Psoas muscle (tissue), 8 donors: ENCODE data around the gene SETBP1. TPM values are rescaled to one million over a fixed set of nuclear protein-coding genes. Genes with fewer than 3 reads are reported as not detected.

Experiments
- ATAC-seq, 4 donors: fragments of 200-7000 bp; cut with Tn5 transposase; one replicate each; pipeline ENCODE4 v1.9.1; 2020; ENCODE audit warnings: moderate library complexity in 3 of 4, mild to moderate bottlenecking in 2 of 4
- DNase-seq, 2 donors: peaks; one replicate each; pipeline ENCODE4 v3.0.0-alpha.2; 2020
- H3K27ac ChIP-seq: fragments of 200-600 bp; one replicate; pipeline ENCODE4 v1.8.0; 2022
- H3K27me3 ChIP-seq, 3 donors: fragments of 200-600 bp in 1 of 3; one replicate each; pipeline versions ENCODE4 v1.6.1 to v1.8.0; 2013 to 2022; ENCODE audit warnings: low read length in 2 of 3, mild to moderate bottlenecking in 2 of 3, moderate library complexity in 1 of 3; ENCODE audit not compliant: insufficient read depth in 3 of 3
- H3K36me3 ChIP-seq, 2 donors: fragments of 200-600 bp in 1 of 2; one replicate each; pipeline versions ENCODE4 v1.6.1 to v1.8.0; 2013 to 2022; ENCODE audit warnings: low read depth in 1 of 2, mild to moderate bottlenecking in 1 of 2, moderate library complexity in 1 of 2; ENCODE audit not compliant: insufficient read depth in 1 of 2
- H3K4me1 ChIP-seq: fragments of 200-600 bp; one replicate; pipeline ENCODE4 v1.8.0; 2022
- H3K4me3 ChIP-seq: fragments of 200-600 bp; one replicate; pipeline ENCODE4 v1.8.0; 2022; ENCODE audit warnings: mild to moderate bottlenecking
- H3K9me3 ChIP-seq: fragments of 200-600 bp; one replicate; pipeline ENCODE4 v1.8.0; 2022
- CTCF ChIP-seq: fragments of 200-600 bp; IDR thresholded peaks from one replicate; pipeline ENCODE4 v1.8.0; 2022; ENCODE audit warnings: antibody characterized with exemption
- WGBS, 3 donors: extraction: QIAGEN DNeasy Blood & Tissue Kit; methylation state at CpG; one replicate each; pipeline versions ENCODE4 v1.1.6 to v1.1.7; 2013; 5-methylcytosine and 5-hydroxymethylcytosine counted together
- intact Hi-C, 2 donors: fragments of 100-400 bp; cut with DNase I; formaldehyde crosslinking; loops; one replicate each; pipeline versions ENCODE4 v1.11.0 to v1.14.2; 2022
- polyA plus RNA-seq, 3 donors: library from polyadenylated mRNA; stranded (reverse); fragments of 200-250 nt; gene quantifications; one replicate each; pipeline ENCODE4 v1.2.3, GENCODE V29; 2013
- total RNA-seq, 4 donors: library from RNA; stranded (reverse); fragmentation: NEBNext Ultra II Directional in 2 of 4; extraction: Animal tissue kit (Norgen Biotek cat#: 25700) in 2 of 4; gene quantifications; one replicate each; pipeline versions ENCODE4 v1.2.1 to v1.2.4, GENCODE V29; 2021 to 2023
- donor health status: healthy with polysubstance abuse.
- donor health status: DM: no; HTN: no; CAD: no; lungs with moderate emphysema.
- donor health status: Bipolar disorder and iron deficiency.
- donor health status: healthy.
- donor health status: DM: yes; HTN: yes; CAD: no.
- donor health status: DM: no; HTN: no; CAD: no.
- donor health status: DM: no; HTN: no; CAD: no.
- donor health status: DM: yes; HTN: yes; CAD: no.

Gene SETBP1
- total and polyA plus RNA-seq, 7 donors, result 0.61 to 21.0 (median 10.5) TPM

DNA sequence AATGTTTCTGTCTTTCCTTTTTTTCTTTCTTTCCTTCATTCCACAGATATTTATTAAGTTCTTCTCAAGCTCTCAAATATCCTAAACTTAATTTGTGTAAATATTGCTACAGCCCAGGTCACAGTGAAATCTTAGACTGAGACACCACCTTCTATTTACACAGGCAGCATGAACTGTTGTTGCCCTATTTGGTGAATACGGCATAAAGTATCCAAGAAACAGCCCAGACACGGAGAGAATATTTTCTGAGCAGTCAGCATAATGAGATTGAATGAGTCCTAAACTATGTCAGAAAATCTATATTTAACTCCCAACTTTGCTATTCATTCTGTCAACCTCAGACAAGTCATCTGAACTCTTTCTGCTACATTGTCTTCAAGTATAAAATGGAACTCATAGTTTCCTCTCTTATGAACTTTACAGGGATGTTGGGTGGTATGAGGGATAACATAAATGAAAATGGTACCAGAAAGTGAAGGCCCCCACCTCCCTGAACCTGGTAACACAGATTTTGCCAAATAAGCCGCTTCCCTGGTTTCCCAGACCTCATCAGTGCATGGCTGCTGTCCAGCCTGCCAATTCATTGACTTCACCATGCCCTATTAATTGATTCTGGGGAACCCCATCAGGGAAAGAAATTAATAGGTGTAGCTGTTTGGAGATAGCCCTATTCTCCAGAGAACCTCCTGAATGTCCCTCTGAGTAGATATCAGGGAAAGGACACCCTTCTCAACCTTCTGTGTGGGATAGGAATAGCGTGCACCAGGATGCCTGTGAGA lies 235.9 kb downstream of the SETBP1 start:
- H3K27ac ChIP-seq, result no peak overlapping the region
- peak in 1 of 4 donors; percentile 25 for ATAC-seq
- H3K36me3 ChIP-seq, result no peaks in the 10 kb centered on the region
- intact Hi-C loops, result no loop called here
- no peaks in the 10 kb centered on the region for H3K9me3 ChIP-seq
- 51 to 78% (median 57%) methylated on average over 4 of the region's 4 CpGs for WGBS, 3 donors
- H3K4me1 ChIP-seq, result peaks cover 59% of the 10 kb centered on the region
- H3K27me3 ChIP-seq, result no peaks in the 10 kb centered on the region
- DNase-seq, result no peak
- no peak for TF ChIP-seq CTCF
- no peak overlapping the region for H3K4me3 ChIP-seq

DNA sequence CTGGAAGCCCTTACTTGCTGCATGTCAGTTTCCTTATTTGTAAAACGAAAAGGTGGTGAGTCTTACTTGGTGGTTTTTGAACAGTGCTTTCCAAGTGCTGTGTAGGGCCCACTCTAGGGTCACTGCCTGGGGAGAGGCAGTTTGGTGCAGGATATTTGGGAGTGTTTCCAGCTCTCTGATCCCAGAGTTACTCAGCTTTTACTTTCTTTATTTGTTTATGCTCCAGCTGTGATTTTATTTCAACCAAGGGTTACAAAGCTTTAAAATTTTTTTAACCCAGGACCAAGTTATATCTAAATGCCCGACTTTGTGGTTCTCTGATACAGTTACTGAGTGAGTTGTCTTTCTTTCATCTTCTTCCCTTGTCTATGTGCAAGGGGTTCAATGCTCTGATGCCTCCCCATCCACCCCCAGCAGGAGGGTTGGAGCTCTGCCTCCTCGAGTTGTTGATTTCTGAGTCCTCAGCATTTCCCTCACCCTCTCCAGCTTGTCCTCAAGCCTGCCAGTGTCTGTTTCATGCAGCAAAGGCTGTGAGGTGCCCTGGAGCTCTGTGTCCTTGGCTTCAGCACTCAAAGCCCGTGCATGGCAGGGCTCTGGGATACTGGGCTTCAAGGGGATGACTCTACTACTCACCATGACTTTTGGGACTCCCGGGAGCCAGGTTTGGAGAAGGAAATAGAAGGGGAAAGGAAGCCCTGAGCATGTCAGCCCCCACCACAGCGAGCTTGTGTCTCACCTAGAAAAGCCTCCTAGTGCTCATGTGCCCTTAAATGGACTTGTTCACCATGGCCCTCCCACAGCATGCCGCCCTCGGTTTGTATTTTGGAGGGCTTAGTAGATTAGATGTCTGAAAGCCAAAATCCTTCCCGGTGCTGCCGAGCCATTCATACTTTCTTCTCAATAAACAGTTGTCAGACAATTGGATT lies 236.8 kb downstream of the SETBP1 start:
- no peaks in the 10 kb centered on the region for H3K9me3 ChIP-seq
- TF ChIP-seq CTCF, result no peak
- H3K36me3 ChIP-seq, result no peaks in the 10 kb centered on the region
- H3K27ac ChIP-seq, result no peak overlapping the region
- intact Hi-C loops, result no loop called here
- H3K27me3 ChIP-seq, result no peaks in the 10 kb centered on the region
- H3K4me1 ChIP-seq, result peaks cover 55% of the 10 kb centered on the region
- DNase-seq (peak in 1 of 2 donors; percentile 50), ATAC-seq (peak in 2 of 4 donors; percentile 45 to 49)
- WGBS, 3 donors, result 35 to 58% (median 35%) methylated on average over 10 of the region's 10 CpGs
- no peak overlapping the region for H3K4me3 ChIP-seq

GRCh38 chr18:44918142-44918476 lies 237.4 kb downstream of the SETBP1 start:
- ATAC-seq (no peak), DNase-seq (no peak)
- H3K9me3 ChIP-seq, result no peaks in the 10 kb centered on the region
- no peak overlapping the region for H3K27ac ChIP-seq
- intact Hi-C loops, result no loop called here
- no peak overlapping the region for H3K4me3 ChIP-seq
- no peak for TF ChIP-seq CTCF
- no peaks in the 10 kb centered on the region for H3K36me3 ChIP-seq
- WGBS, 3 donors, result 77 to 87% (median 84%) methylated on average over 4 of the region's 4 CpGs
- H3K27me3 ChIP-seq, result no peaks in the 10 kb centered on the region
- peaks cover 49% of the 10 kb centered on the region for H3K4me1 ChIP-seq

DNA sequence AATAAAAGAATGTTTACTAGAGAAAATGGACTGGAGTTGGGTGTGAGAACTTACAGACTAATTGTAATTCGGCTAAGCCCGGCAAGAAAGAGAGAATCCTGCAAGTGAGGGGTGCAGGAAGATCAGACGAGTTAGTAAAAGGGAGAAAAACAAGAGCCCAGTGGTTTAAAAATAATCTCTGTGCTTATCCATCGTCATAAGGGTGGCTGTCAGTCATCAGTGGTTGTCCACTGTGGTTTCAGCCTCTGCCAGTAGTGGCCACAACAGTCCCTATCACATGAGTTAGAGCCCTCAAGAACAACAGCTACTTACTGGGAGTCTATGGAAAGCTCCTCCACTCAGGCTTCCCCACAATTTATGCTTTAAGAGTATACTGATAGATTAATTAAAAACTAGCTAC lies 239.8 kb downstream of the SETBP1 start:
- Histone ChIP-seq H3K27ac (peak overlapping the region; percentile 57), H3K4me1 (peaks cover 51% of the 10 kb centered on the region), H3K9me3 (no peaks in the 10 kb centered on the region), H3K4me3 (no peak overlapping the region), H3K27me3 (no peaks in the 10 kb centered on the region), H3K36me3 (no peaks in the 10 kb centered on the region)
- no peak for TF ChIP-seq CTCF
- DNase-seq (no peak), ATAC-seq (peak; percentile 49 to 95 (median 78))
- WGBS, 3 donors, result 62 to 74% (median 71%) methylated on average over 4 of the region's 4 CpGs
- intact Hi-C loops, result loop anchor here in 1 of 2 donors (10.0 kb wide), 3 partner anchors 134 to 464 kb away; no protein-coding TSS in a partner anchor
